GM23338 (cell line): ENCODE measurements around the gene ZSCAN21. TPM values are rescaled to one million over a fixed set of nuclear protein-coding genes. Genes with fewer than 3 reads are reported as not detected.

ENCODE experiments used
- CREB1 ChIP-seq: fragments of 250-450 bp; sonication (Bioruptor Pico); IDR thresholded peaks from 2 replicates; pipeline ENCODE4 v1.5.0; 2020; ENCODE audit warnings: low read depth, mild to moderate bottlenecking, moderate library complexity
- ETS1 ChIP-seq: IDR thresholded peaks from 2 replicates; pipeline ENCODE4 v1.6.1; 2016; ENCODE audit warnings: antibody characterized with exemption
- EZH2 ChIP-seq: fragments of 200-600 bp; sonication (generic); IDR thresholded peaks from one replicate; pipeline ENCODE4 v1.8.0; 2017; ENCODE audit warnings: antibody characterized with exemption, mild to moderate bottlenecking, low read depth; ENCODE audit not compliant: unreplicated experiment
- JUNB ChIP-seq: IDR thresholded peaks from one replicate; pipeline ENCODE4 v1.6.1; 2016; ENCODE audit warnings: antibody characterized with exemption; ENCODE audit not compliant: unreplicated experiment
- NANOG ChIP-seq: IDR thresholded peaks from 2 replicates; pipeline ENCODE4 v1.6.1; 2016; ENCODE audit warnings: antibody characterized with exemption, borderline replicate concordance
- ZNF331 ChIP-seq: fragments of 250-450 bp; sonication (Bioruptor Pico); IDR thresholded peaks from 2 replicates; pipeline ENCODE4 v1.5.0; 2020; ENCODE audit warnings: low read depth, mild to moderate bottlenecking, moderate library complexity
- ZNF462 ChIP-seq: fragments of 250-450 bp; sonication (Bioruptor Pico); IDR thresholded peaks from 2 replicates; pipeline ENCODE4 v1.5.0; 2020; ENCODE audit warnings: mild to moderate bottlenecking, moderate library complexity
- polyA plus RNA-seq: library from polyadenylated mRNA; unstranded; fragments of >200 nt; fragmentation: Nextera tagmentation; extraction: Ambion mirVana; gene quantifications from 2 replicates; pipeline ENCODE4 v1.2.1, GENCODE V29; 2016
- total RNA-seq: library from RNA; depleted of rRNA; stranded (reverse); fragments of >200 nt; shearing (Covaris generic); gene quantifications from 2 replicates; pipeline ENCODE4 v1.2.3, GENCODE V29; 2014

ZSCAN21 gene
- total and polyA plus RNA-seq, 2 experiments from 2014 or later, result 15.7 to 21.8 TPM

GRCh38 chr7:100013328-100013676, 36.3 kb upstream of the ZSCAN21 start (continued):
- TF ChIP-seq NANOG (no peak), JUNB (no peak), ZNF462 (no peak), EZH2 (no peak), ZNF331 (CRISPR knock-in tag) (no peak), ETS1 (no peak), CREB1 (CRISPR knock-in tag) (no peak)
